HL-60 (cell line): Measurements from ENCODE around the gene NFKBIB.

Experiments used
- SPI1 ChIP-seq: IDR thresholded peaks from 2 replicates; pipeline ENCODE4 v1.6.1; 2012; ENCODE audit warnings: low read depth, mild to moderate bottlenecking, borderline replicate concordance
- TF ChIP-seq, protein P1 (sequence below): IDR thresholded peaks from one replicate; pipeline ENCODE4 v1.5.1; 2011; ENCODE audit warnings: low read length, control low read depth, inconsistent platforms; ENCODE audit not compliant: insufficient read depth

- TF ChIP-seq, protein P1, sequence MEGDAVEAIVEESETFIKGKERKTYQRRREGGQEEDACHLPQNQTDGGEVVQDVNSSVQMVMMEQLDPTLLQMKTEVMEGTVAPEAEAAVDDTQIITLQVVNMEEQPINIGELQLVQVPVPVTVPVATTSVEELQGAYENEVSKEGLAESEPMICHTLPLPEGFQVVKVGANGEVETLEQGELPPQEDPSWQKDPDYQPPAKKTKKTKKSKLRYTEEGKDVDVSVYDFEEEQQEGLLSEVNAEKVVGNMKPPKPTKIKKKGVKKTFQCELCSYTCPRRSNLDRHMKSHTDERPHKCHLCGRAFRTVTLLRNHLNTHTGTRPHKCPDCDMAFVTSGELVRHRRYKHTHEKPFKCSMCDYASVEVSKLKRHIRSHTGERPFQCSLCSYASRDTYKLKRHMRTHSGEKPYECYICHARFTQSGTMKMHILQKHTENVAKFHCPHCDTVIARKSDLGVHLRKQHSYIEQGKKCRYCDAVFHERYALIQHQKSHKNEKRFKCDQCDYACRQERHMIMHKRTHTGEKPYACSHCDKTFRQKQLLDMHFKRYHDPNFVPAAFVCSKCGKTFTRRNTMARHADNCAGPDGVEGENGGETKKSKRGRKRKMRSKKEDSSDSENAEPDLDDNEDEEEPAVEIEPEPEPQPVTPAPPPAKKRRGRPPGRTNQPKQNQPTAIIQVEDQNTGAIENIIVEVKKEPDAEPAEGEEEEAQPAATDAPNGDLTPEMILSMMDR = no peak
- TF ChIP-seq SPI1 = no peak
Observed at GRCh38 chr19:38891771-38892170, 8.0 kb upstream of the NFKBIB start.
